ENCODE data around the gene GGTLC2.
"Not testable (repeated sequence)": the region's sequence is repeated elsewhere in the genome, so short reads cannot be mapped to it uniquely, and the experiment has no call there.

Gene GGTLC2

DNA sequence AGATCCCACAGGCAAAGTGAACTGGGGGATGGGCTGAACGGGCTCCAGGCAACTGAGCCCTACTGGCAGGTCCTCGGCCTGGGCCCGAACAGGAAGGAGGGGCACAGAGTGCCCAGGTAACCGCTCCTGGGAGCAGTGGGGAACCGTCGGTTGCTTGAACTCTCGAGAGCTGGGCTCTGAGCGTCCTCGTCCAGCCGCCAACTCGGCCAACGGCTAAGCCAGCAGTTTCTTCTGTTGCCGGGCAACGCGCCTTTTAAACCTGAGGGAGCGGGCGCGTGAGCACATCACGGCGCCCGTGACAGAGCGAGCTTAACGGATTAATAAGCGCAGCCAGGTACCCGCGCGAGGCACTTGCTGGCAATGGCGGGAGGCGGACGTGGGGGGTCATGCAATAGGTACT is at the start of gene GGTLC2:
TSS of gene GGTLC2 (plus strand) at position 301 of the 400 bp plus-strand sequence. CDS start 1,732 bp downstream, outside the sequence.
- in situ Hi-C loops (cut with HindIII; ENCODE audit: low sequenced_read_pairs); H3K4me3 ChIP-seq (ENCODE audit: low read depth, low read length); DNase-seq (ENCODE audit: low read depth, low spot score): not testable (repeated sequence)

DNA sequence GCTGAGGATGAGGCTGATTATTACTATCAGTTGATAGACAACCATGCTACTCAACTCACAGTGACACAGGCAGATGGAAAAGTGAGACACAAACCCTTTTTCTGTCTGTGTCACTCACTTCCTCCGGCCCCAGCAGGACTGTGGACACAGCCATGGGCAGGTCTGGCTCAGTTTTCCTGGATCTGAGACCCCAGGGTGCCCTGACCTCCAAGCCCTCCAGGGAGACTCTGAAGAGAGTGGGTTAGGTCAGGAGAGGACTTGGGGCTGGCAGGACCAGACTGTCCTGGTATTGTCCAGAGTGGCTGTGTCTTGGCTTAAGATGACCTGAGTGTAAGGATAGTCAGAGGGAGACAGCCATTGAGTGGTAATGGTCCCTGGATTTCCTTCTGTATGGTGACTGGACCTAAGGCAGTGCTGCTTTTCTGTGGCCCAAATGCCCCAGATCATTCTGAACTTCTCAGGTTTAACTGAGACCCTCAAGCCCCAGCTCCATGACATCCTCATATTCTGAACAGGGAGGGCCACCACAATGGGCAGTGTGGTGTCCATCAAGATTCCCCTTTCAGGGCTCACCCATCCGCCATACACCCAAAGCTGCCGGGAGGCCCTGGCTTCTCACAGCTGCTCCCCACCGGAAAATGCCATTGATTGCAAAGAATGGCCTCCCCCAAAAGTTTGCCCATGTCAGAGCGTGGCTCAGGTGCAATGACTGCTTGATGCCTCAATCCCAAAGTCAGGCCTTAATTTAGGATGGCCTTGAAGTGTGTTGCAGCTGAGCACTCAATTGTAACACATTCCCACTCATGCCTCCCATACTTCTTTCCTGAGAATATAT is 49.2 kb upstream of the GGTLC2 start:
- no peak for DNase-seq (ENCODE audit: low read depth, low spot score)
- H3K4me3 ChIP-seq (ENCODE audit: low read depth, low read length) = no peak overlapping the region
- TF ChIP-seq, protein P1, sequence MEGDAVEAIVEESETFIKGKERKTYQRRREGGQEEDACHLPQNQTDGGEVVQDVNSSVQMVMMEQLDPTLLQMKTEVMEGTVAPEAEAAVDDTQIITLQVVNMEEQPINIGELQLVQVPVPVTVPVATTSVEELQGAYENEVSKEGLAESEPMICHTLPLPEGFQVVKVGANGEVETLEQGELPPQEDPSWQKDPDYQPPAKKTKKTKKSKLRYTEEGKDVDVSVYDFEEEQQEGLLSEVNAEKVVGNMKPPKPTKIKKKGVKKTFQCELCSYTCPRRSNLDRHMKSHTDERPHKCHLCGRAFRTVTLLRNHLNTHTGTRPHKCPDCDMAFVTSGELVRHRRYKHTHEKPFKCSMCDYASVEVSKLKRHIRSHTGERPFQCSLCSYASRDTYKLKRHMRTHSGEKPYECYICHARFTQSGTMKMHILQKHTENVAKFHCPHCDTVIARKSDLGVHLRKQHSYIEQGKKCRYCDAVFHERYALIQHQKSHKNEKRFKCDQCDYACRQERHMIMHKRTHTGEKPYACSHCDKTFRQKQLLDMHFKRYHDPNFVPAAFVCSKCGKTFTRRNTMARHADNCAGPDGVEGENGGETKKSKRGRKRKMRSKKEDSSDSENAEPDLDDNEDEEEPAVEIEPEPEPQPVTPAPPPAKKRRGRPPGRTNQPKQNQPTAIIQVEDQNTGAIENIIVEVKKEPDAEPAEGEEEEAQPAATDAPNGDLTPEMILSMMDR (IDR thresholded peaks at IDR 0.05; ENCODE audit: low read depth, low read length) = no peak
- in situ Hi-C loops (cut with HindIII; ENCODE audit: low sequenced_read_pairs) = no loop called here

DNA sequence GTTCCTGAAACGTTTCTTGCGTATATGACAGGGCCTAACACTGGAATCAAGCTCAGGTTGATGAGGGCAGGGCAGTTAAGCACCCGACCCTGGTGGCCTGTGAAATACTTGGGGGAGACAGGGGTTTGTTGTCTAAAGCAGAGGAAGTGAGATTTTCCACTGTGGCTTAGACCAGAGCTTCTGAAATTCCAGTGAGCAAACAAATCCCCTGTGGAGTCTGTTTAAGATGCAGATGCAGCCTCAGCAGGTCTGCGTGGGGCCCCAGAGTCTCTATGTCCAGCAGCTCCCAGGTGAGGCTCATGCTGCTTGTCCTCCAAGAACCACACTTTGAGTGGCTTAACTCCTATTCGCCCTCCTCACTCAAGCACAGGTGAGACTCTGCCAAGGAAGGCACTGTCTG is 46.3 kb upstream of the GGTLC2 start:
- in situ Hi-C loops (cut with HindIII; ENCODE audit: low sequenced_read_pairs) = no loop called here
- no peak overlapping the region for H3K4me3 ChIP-seq (ENCODE audit: low read depth, low read length)
- no peak for DNase-seq (ENCODE audit: low read depth, low spot score)
- TF ChIP-seq, protein P1 (IDR thresholded peaks at IDR 0.05; ENCODE audit: low read depth, low read length) = no peak

DNA sequence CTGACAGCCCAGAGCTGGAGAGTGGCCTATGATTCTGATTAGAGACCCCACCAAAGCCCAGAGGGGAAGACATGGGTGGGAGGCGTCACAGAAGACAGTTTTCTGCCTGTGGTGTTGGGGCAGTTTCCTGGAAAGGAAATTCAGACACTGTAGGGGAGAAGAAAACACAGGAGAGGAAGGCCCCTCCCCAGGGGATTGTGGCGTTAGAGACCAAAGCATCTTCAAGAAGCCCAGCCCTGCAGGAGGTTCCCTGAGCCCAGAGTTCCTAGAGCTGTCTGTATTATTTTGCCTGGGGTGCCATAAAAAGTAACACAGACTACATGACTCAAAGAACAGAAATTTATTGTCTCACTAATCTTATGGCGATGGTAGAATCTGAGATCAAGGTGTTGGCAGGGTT is 45.2 kb upstream of the GGTLC2 start:
- TF ChIP-seq, protein P1 (IDR thresholded peaks at IDR 0.05; ENCODE audit: low read depth, low read length) = no peak
- H3K4me3 ChIP-seq (ENCODE audit: low read depth, low read length) = no peak overlapping the region
- DNase-seq (ENCODE audit: low read depth, low spot score) = no peak
- in situ Hi-C loops (cut with HindIII; ENCODE audit: low sequenced_read_pairs) = no loop called here

DNA sequence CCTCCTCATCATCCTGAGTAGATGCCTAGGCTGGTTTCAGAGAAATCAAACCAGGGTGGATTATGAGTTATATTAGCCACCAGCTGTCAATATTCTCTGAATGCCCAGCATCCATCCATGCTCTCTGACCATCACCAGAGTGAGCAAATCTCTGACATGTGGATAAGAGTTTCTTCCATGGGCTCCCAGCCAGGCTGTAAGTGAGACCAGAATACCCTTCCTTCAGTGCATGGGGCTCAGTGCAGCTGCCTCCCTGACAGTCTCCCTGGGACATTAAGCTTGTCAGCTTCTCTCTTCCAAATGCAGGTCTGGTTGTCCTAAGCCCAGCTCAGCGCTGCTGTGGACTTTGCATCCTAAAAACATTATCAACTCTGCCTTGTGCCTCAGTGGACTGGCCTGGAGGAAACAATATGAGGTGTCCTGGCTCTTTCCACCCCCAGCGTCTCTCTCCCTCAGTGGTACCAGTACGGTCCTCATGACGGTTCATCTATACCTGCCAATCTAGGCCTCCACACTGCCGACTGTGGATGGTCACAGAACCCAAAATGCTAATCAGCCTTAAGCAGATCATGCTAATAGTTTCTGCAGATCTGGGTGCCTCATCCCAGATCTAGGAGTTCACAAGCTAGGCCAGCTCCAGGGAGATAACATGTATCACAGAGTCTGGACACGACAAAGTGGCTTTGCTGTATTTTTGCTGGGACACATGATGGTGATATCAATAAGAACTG is 43.7 kb upstream of the GGTLC2 start:
- in situ Hi-C loops (cut with HindIII; ENCODE audit: low sequenced_read_pairs) = no loop called here
- no peak for DNase-seq (ENCODE audit: low read depth, low spot score)
- no peak overlapping the region for H3K4me3 ChIP-seq (ENCODE audit: low read depth, low read length)
- TF ChIP-seq, protein P1 (IDR thresholded peaks at IDR 0.05; ENCODE audit: low read depth, low read length) = no peak

DNA sequence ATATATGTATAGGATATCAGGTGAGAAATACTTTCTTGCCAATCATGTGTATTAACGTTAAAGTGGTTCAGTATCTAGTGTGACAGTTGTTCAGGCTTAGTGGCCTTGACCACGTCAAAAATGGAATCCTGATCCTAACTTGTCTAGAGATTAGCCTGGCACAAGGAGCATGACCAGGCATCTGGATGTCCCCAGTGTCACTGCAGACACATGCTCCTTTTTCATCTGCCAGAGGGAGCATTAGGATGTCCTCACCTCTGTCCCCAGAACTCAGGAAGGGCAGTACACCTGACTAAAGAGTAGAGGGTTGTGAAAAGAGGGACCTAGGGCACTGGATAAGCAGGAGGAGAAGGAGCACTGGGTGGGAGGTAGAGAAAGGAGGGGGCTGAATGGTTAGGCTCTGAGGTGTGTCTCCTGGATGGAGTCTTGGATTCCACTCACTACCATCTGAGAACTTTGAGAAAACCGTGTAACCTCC is 40.9 kb upstream of the GGTLC2 start:
- in situ Hi-C loops (cut with HindIII; ENCODE audit: low sequenced_read_pairs) = no loop called here
- DNase-seq (ENCODE audit: low read depth, low spot score) = no peak
- TF ChIP-seq, protein P1 (IDR thresholded peaks at IDR 0.05; ENCODE audit: low read depth, low read length) = no peak

More for the DNA sequence above, 40.9 kb upstream of the GGTLC2 start:
- H3K4me3 ChIP-seq (ENCODE audit: low read depth, low read length) = no peak overlapping the region

Data from astrocyte of the spinal cord (primary cell).